Measurements from ENCODE around the gene CHPF2. TPM values are rescaled to one million over a fixed set of nuclear protein-coding genes. Genes with fewer than 3 reads are reported as not detected.

Gene CHPF2
- total and polyA plus RNA-seq, 2 experiments from 2014 or later = 4.8 to 26.1 TPM

- TF ChIP-seq ZNF462 (CRISPR knock-in tag; IDR thresholded peaks at IDR 0.05) (no peak), CTCF (conservative IDR thresholded peaks at IDR 0.05; ENCODE audit: low read depth in 2 of 2) (no peak), JUNB (IDR thresholded peaks at IDR 0.05; ENCODE audit: unreplicated experiment) (no peak), POLR2AphosphoS5 (IDR thresholded peaks at IDR 0.05; ENCODE audit: low read depth) (no peak), EZH2 (IDR thresholded peaks at IDR 0.05; ENCODE audit: low read depth, unreplicated experiment) (no peak)
Measured at GRCh38 chr7:151283302-151283701, 51.0 kb downstream of the CHPF2 start (continued).

GRCh38 chr7:151286148-151286547 lies 53.9 kb downstream of the CHPF2 start:
- no peaks in the 10 kb centered on the region for H3K9me3 Mint-ChIP-seq
- Histone ChIP-seq H3K4me2 (no peak overlapping the region), H3K4me3 (no peak overlapping the region), H2AFZ (no peak overlapping the region), H3K36me3 (ENCODE audit: insufficient read depth) (no peaks in the 10 kb centered on the region), H3K9me2 (ENCODE audit: insufficient read depth) (no peaks in the 10 kb centered on the region), H4K20me1 (replicated peaks; ENCODE audit: insufficient read depth) (no peaks in the 10 kb centered on the region), H3K79me2 (replicated peaks; ENCODE audit: insufficient read depth) (no peaks in the 10 kb centered on the region), H3K27me3 (ENCODE audit: insufficient read depth) (no peaks in the 10 kb centered on the region), H3K27ac (ENCODE audit: low read depth) (no peak overlapping the region), H3F3A (replicated peaks; ENCODE audit: low read depth) (no peaks in the 10 kb centered on the region), H3K4me1 (ENCODE audit: insufficient read depth) (no peaks in the 10 kb centered on the region)
- no peak overlapping the region for H3K4me3 Mint-ChIP-seq
- ATAC-seq (no peak), DNase-seq (ENCODE audit: low spot score) (no peak)
- H3K27me3 Mint-ChIP-seq (ENCODE audit: insufficient read depth, low read depth, poor library complexity) = peaks cover 10% of the 10 kb centered on the region
- H3K4me1 Mint-ChIP-seq = peaks cover 10% of the 10 kb centered on the region; the same call in 2 of the 3 replicates
- H3K36me3 Mint-ChIP-seq (ENCODE audit: low read depth) = no peaks in the 10 kb centered on the region
- H3K27ac Mint-ChIP-seq = no peak overlapping the region
- no peak for TF ChIP-seq EZH2 (IDR thresholded peaks at IDR 0.05; ENCODE audit: low read depth, unreplicated experiment)
- TF ChIP-seq ZNF331 (CRISPR knock-in tag; IDR thresholded peaks at IDR 0.05; ENCODE audit: low read depth) = no peak
- no peak for TF ChIP-seq STAT1 (IDR thresholded peaks at IDR 0.05; ENCODE audit: unreplicated experiment)
- TF ChIP-seq CREB1 (CRISPR knock-in tag; IDR thresholded peaks at IDR 0.05; ENCODE audit: low read depth) = no peak
- no peak for TF ChIP-seq POLR2AphosphoS5 (IDR thresholded peaks at IDR 0.05; ENCODE audit: low read depth)
- TF ChIP-seq ETS1 (IDR thresholded peaks at IDR 0.05) = no peak
- no peak for TF ChIP-seq ZNF114 (CRISPR knock-in tag; IDR thresholded peaks at IDR 0.05)
- no peak for TF ChIP-seq CTCF (conservative IDR thresholded peaks at IDR 0.05; ENCODE audit: low read depth in 2 of 2)
- TF ChIP-seq EZH2phosphoT487 (IDR thresholded peaks at IDR 0.05; ENCODE audit: unreplicated experiment) = no peak

All from GM23338 (cell line).